ENCODE measurements around the gene PGAP3.

DNA sequence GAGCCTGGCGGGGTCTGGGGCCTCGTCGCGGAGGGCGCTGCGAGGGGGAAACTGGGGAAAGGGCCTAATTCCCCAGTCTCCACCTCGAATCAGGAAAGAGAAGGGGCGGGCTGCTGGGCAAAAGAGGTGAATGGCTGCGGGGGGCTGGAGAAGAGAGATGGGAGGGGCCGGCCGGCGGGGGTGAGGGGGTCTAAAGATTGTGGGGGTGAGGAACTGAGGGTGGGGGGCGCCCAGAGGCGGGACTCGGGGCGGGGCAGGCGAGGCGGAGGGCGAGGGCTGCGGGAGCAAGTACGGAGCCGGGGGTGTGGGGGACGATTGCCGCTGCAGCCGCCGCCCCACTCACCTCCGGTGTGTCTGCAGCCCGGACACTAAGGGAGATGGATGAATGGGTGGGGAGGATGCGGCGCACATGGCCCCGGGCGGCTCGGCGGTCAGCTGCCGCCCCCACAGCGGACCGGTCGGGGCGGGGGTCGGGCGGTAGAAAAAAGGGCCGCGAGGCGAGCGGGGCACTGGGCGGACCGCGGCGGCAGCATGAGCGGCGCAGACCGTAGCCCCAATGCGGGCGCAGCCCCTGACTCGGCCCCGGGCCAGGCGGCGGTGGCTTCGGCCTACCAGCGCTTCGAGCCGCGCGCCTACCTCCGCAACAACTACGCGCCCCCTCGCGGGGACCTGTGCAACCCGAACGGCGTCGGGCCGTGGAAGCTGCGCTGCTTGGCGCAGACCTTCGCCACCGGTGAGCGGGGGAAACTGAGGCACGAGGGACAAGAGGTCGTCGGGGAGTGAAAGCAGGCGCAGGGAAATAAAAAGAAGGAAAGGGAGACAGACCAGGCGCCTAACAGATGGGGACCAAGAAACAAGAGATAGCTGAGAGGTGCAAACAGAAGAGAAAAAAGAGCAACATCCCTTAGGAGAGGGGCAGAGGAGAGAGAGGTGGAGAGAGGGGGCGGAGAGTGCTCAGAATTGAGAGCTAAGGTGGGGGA lies 19.6 kb downstream of the PGAP3 start, which contains the start of gene PNMT:
- TF ChIP-seq POLR2A (IDR thresholded peaks at IDR 0.05; ENCODE audit: low read depth, low read length) (no peak), POLR2AphosphoS5 (IDR thresholded peaks at IDR 0.05; ENCODE audit: low read depth, low read length) (no peak)
